ENCODE measurements around the gene COL23A1. TPM values are rescaled to one million over a fixed set of nuclear protein-coding genes. Genes with fewer than 3 reads are reported as not detected.

The COL23A1 gene
- total and polyA plus RNA-seq, 2 donors (not counting 1 experiment from before 2014, with no cell fraction given), result 0.20 TPM; not detected in 1

GRCh38 chr5:178283520-178283919, 306.7 kb downstream of the COL23A1 start:
- peaks cover 25% of the 10 kb centered on the region for H3K27me3 Mint-ChIP-seq
- intact Hi-C loops (cut with micrococcal nuclease), result loop anchor here (5.0 kb wide), 1 partner anchor 554 kb away; no protein-coding TSS in a partner anchor
- no peaks in the 10 kb centered on the region for H3K36me3 ChIP-seq (replicated peaks in 1 of 2; ENCODE audit: control extremely low read depth in 1 of 2, control insufficient read depth in 1 of 2, extremely low read depth in 1 of 2, insufficient read depth in 2 of 2, low read length in 1 of 2)
- H3K27ac Mint-ChIP-seq, result no peak overlapping the region
- H3K4me1 Mint-ChIP-seq, result peaks cover 2% of the 10 kb centered on the region
- TF ChIP-seq, protein P1, sequence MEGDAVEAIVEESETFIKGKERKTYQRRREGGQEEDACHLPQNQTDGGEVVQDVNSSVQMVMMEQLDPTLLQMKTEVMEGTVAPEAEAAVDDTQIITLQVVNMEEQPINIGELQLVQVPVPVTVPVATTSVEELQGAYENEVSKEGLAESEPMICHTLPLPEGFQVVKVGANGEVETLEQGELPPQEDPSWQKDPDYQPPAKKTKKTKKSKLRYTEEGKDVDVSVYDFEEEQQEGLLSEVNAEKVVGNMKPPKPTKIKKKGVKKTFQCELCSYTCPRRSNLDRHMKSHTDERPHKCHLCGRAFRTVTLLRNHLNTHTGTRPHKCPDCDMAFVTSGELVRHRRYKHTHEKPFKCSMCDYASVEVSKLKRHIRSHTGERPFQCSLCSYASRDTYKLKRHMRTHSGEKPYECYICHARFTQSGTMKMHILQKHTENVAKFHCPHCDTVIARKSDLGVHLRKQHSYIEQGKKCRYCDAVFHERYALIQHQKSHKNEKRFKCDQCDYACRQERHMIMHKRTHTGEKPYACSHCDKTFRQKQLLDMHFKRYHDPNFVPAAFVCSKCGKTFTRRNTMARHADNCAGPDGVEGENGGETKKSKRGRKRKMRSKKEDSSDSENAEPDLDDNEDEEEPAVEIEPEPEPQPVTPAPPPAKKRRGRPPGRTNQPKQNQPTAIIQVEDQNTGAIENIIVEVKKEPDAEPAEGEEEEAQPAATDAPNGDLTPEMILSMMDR (IDR thresholded peaks at IDR 0.05), result no peak
- no peak for TF ChIP-seq EZH2 (IDR thresholded peaks at IDR 0.05; ENCODE audit: borderline replicate concordance, insufficient read depth, low read depth, low read length, poor library complexity, severe bottlenecking)
- no peak overlapping the region for H3K4me3 ChIP-seq (ENCODE audit: control extremely low read depth in 1 of 5, extremely low read depth in 1 of 5, insufficient read depth in 1 of 5, low read depth in 2 of 5, low read length in 4 of 5)
- no peak overlapping the region for H2AFZ ChIP-seq (ENCODE audit: insufficient read depth, low read depth, low read length, poor library complexity, severe bottlenecking)
- H3K27me3 ChIP-seq (replicated peaks in 1 of 4; ENCODE audit: control extremely low read depth in 1 of 4, control insufficient read depth in 3 of 4, insufficient read depth in 4 of 4, low read length in 3 of 4), result peaks cover 0 to 13% (median 0%) of the 10 kb centered on the region in 4 experiments
- H3K9me3 ChIP-seq (ENCODE audit: control extremely low read depth in 1 of 3, control insufficient read depth in 2 of 3, insufficient read depth in 1 of 3, low read length in 2 of 3), result peaks cover 0 to 14% (median 11%) of the 10 kb centered on the region in 3 donors
- H3K4me3 Mint-ChIP-seq, result no peak overlapping the region
- no peak for DNase-seq
- H3K4me2 ChIP-seq (replicated peaks; ENCODE audit: low read depth, low read length, poor library complexity, severe bottlenecking), result no peak overlapping the region
- no peak for ATAC-seq (ENCODE audit: low read depth)
- POLR2A ChIA-PET, result no interaction called here
- no peak overlapping the region for H3K9ac ChIP-seq (ENCODE audit: low read length)
- peaks cover 13% of the 10 kb centered on the region for H3K9me3 Mint-ChIP-seq (ENCODE audit: insufficient read depth)
- no peaks in the 10 kb centered on the region for H4K20me1 ChIP-seq (ENCODE audit: control insufficient read depth, insufficient read depth, low read length, poor library complexity, severe bottlenecking)
- CTCF ChIA-PET, result interaction anchor here (1.2 to 1.4 kb wide), 3 partner anchors 9 to 266 kb away, joined by 3 to 6 read pairs (median 3); no protein-coding TSS in a partner anchor
- H3K79me2 ChIP-seq (ENCODE audit: control insufficient read depth, insufficient read depth, low read length), result no peaks in the 10 kb centered on the region
- no peak overlapping the region for H3K27ac ChIP-seq (ENCODE audit: low read length in 2 of 2)
- WGBS (ENCODE audit: insufficient coverage), result 100% methylated on average over 1 of the region's 3 CpGs
- peaks cover 0 to 6% of the 10 kb centered on the region in 2 donors for H3K4me1 ChIP-seq (ENCODE audit: control insufficient read depth in 2 of 2, insufficient read depth in 2 of 2, low read length in 2 of 2)

- Mint-ChIP-seq H3K4me3 (no peak overlapping the region), H3K27ac (no peak overlapping the region), H3K9me3 (ENCODE audit: insufficient read depth) (peaks cover 13% of the 10 kb centered on the region), H3K4me1 (peaks cover 2% of the 10 kb centered on the region), H3K27me3 (peaks cover 20% of the 10 kb centered on the region)
- ChIA-PET CTCF (interaction anchor here (1.1 to 1.4 kb wide), 2 partner anchors 10 to 1211 kb away, joined by 3 read pairs; no protein-coding TSS in a partner anchor), POLR2A (no interaction called here)
- H3K36me3 ChIP-seq (replicated peaks in 1 of 2; ENCODE audit: control extremely low read depth in 1 of 2, control insufficient read depth in 1 of 2, extremely low read depth in 1 of 2, insufficient read depth in 2 of 2, low read length in 1 of 2), result no peaks in the 10 kb centered on the region
- H3K9ac ChIP-seq (ENCODE audit: low read length), result no peak overlapping the region
- intact Hi-C loops (cut with micrococcal nuclease), result loop anchor here (5.0 kb wide), 1 partner anchor 555 kb away; no protein-coding TSS in a partner anchor
- no peaks in the 10 kb centered on the region for H3K79me2 ChIP-seq (ENCODE audit: control insufficient read depth, insufficient read depth, low read length)
- DNase-seq (no peak), ATAC-seq (ENCODE audit: low read depth) (no peak)
- TF ChIP-seq, protein P1 (IDR thresholded peaks at IDR 0.05), result no peak
- no peak for TF ChIP-seq EZH2 (IDR thresholded peaks at IDR 0.05; ENCODE audit: borderline replicate concordance, insufficient read depth, low read depth, low read length, poor library complexity, severe bottlenecking)
- H3K4me1 ChIP-seq (ENCODE audit: control insufficient read depth in 2 of 2, insufficient read depth in 2 of 2, low read length in 2 of 2), result peaks cover 0 to 6% of the 10 kb centered on the region in 2 donors
- no peak overlapping the region for H3K4me3 ChIP-seq (ENCODE audit: control extremely low read depth in 1 of 5, extremely low read depth in 1 of 5, insufficient read depth in 1 of 5, low read depth in 2 of 5, low read length in 4 of 5)
- H2AFZ ChIP-seq (ENCODE audit: insufficient read depth, low read depth, low read length, poor library complexity, severe bottlenecking), result no peak overlapping the region
- H3K27me3 ChIP-seq (replicated peaks in 1 of 4; ENCODE audit: control extremely low read depth in 1 of 4, control insufficient read depth in 3 of 4, insufficient read depth in 4 of 4, low read length in 3 of 4), result peaks cover 0 to 10% (median 0%) of the 10 kb centered on the region in 4 experiments
- WGBS (ENCODE audit: insufficient coverage), result 95% methylated on average over 4 of the region's 4 CpGs
- peaks cover 0 to 14% (median 11%) of the 10 kb centered on the region in 3 donors for H3K9me3 ChIP-seq (ENCODE audit: control extremely low read depth in 1 of 3, control insufficient read depth in 2 of 3, insufficient read depth in 1 of 3, low read length in 2 of 3)
- no peaks in the 10 kb centered on the region for H4K20me1 ChIP-seq (ENCODE audit: control insufficient read depth, insufficient read depth, low read length, poor library complexity, severe bottlenecking)
- H3K4me2 ChIP-seq (replicated peaks; ENCODE audit: low read depth, low read length, poor library complexity, severe bottlenecking), result no peak overlapping the region
- no peak overlapping the region for H3K27ac ChIP-seq (ENCODE audit: low read length in 2 of 2)
Measured at GRCh38 chr5:178282391-178282790, 307.8 kb downstream of the COL23A1 start.

Data from B cell (primary cell).